WTC11 (cell line): Measurements from ENCODE around the gene CDC25B.

Experiments
- AFF4 ChIP-seq: sonication (generic); formaldehyde crosslinking; IDR thresholded peaks from 2 replicates; pipeline ENCODE4 v1.8.1; 2023; ENCODE audit warnings: mild to moderate bottlenecking, missing genetic modification reagents, borderline replicate concordance
- MAX ChIP-seq: sonication (generic); formaldehyde crosslinking; IDR thresholded peaks from 2 replicates; pipeline ENCODE4 v1.8.0; 2022; ENCODE audit warnings: mild to moderate bottlenecking, missing genetic modification reagents

GRCh38 chr20:3801299-3801698 lies 5.2 kb downstream of the CDC25B start:
- TF ChIP-seq MAX (CRISPR knock-in tag): no peak
- TF ChIP-seq AFF4 (CRISPR knock-in tag): no peak
